IMR-90 (cell line): ENCODE data around the gene PYCARD. TPM values are rescaled to one million over a fixed set of nuclear protein-coding genes. Genes with fewer than 3 reads are reported as not detected.

ENCODE experiments used
- ATAC-seq: fragments of 200-7000 bp; cut with Tn5 transposase; 2 replicates; pipeline ENCODE4 v1.9.1; 2020; ENCODE audit warnings: low read depth, mild to moderate bottlenecking, moderate library complexity
- BruUV-seq: library from RNA; stranded (reverse); fragments of 400-500 nt; replicated peaks from 2 replicates; lab custom pipeline; 2021; lab: Mats Ljungman, UMichigan
- CTCF ChIA-PET: fragments of 300-600 bp; formaldehyde crosslinking; extraction: SDS; loops from one replicate; lab custom pipeline; 2021; ENCODE audit warnings: antibody characterized with exemption; lab: Yijun Ruan, JAX
- POLR2A ChIA-PET: fragments of 300-600 bp; sonication (Branson Sonifier 250); formaldehyde crosslinking; loops from one replicate; lab custom pipeline; 2022; ENCODE audit warnings: antibody characterized with exemption; ENCODE audit not compliant: unreplicated experiment; lab: Charles Lee
- DNase-seq: peaks from one replicate; pipeline ENCODE4 v3.0.0; 2013
- H2AFZ ChIP-seq: replicated peaks from 2 replicates; pipeline ENCODE3; 2013; ENCODE audit warnings: low read length, mild to moderate bottlenecking; ENCODE audit not compliant: poor library complexity
- H2AK5ac ChIP-seq: 2 replicates; pipeline ENCODE4 v1.6.1; 2013; ENCODE audit warnings: low read depth, low read length, inconsistent platforms
- H2AK9ac ChIP-seq: replicated peaks from 2 replicates; pipeline ENCODE3; 2013; ENCODE audit warnings: mild to moderate bottlenecking, low read depth, low read length, moderate library complexity; ENCODE audit not compliant: poor library complexity
- H2BK120ac ChIP-seq: 2 replicates; pipeline ENCODE4 v1.6.1; 2013; ENCODE audit warnings: low read depth, low read length, inconsistent platforms
- H2BK15ac ChIP-seq: 3 replicates; pipeline ENCODE4 v1.6.1; 2013; ENCODE audit warnings: low read depth, low read length, inconsistent platforms
- H2BK20ac ChIP-seq: 2 replicates; pipeline ENCODE4 v1.6.1; 2013; ENCODE audit warnings: low read depth, mild to moderate bottlenecking, inconsistent platforms, low read length, moderate library complexity
- H2BK5ac ChIP-seq: 2 replicates; pipeline ENCODE4 v1.6.1; 2013; ENCODE audit warnings: mild to moderate bottlenecking, low read depth, low read length, inconsistent platforms; ENCODE audit not compliant: poor library complexity, severe bottlenecking
- H3K14ac ChIP-seq: replicated peaks from 2 replicates; pipeline ENCODE4 v1.6.1; 2013; ENCODE audit warnings: low read depth, low read length, inconsistent platforms
- H3K18ac ChIP-seq: 2 replicates; pipeline ENCODE4 v1.6.1; 2013; ENCODE audit warnings: low read depth, low read length, control low read depth
- H3K23ac ChIP-seq: 2 replicates; pipeline ENCODE4 v1.6.1; 2013; ENCODE audit warnings: low read depth, low read length, inconsistent platforms
- H3K27ac ChIP-seq: 2 replicates; pipeline ENCODE4 v1.5.1; 2013; ENCODE audit warnings: mild to moderate bottlenecking, control low read depth, low read length; ENCODE audit not compliant: insufficient read depth
- H3K27me3 ChIP-seq: 2 replicates; pipeline ENCODE4 v1.6.1; 2013; ENCODE audit warnings: low read length; ENCODE audit not compliant: control insufficient read depth, insufficient read depth
- H3K36me3 ChIP-seq: 2 replicates; pipeline ENCODE4 v1.6.1; 2013; ENCODE audit warnings: low read length, mixed read lengths; ENCODE audit not compliant: control insufficient read depth, insufficient read depth
- H3K4ac ChIP-seq: 2 replicates; pipeline ENCODE4 v1.6.1; 2013; ENCODE audit warnings: low read depth, low read length, inconsistent platforms
- H3K4me1 ChIP-seq: 2 replicates; pipeline ENCODE4 v1.6.1; 2013; ENCODE audit warnings: low read length, mixed read lengths; ENCODE audit not compliant: control insufficient read depth, insufficient read depth
- H3K4me2 ChIP-seq: 2 replicates; pipeline ENCODE4 v1.6.1; 2013; ENCODE audit warnings: low read depth, mild to moderate bottlenecking, control low read depth, low read length, moderate library complexity
- H3K4me3 ChIP-seq: 2 replicates; pipeline ENCODE4 v1.5.1; 2013; ENCODE audit warnings: low read depth, mild to moderate bottlenecking, control low read depth, low read length, moderate library complexity; ENCODE audit not compliant: insufficient read depth
- H3K56ac ChIP-seq: 2 replicates; pipeline ENCODE4 v1.6.1; 2013; ENCODE audit warnings: low read length, inconsistent platforms; ENCODE audit not compliant: insufficient read depth; ENCODE audit errors: extremely low read depth
- H3K79me1 ChIP-seq, 2 experiments: 2 replicates each; pipeline ENCODE4 v1.6.1; 2013; ENCODE audit warnings: low read length in 2 of 2, inconsistent platforms in 1 of 2, low read depth in 1 of 2
- H3K9ac ChIP-seq: 2 replicates; pipeline ENCODE4 v1.6.1; 2013; ENCODE audit warnings: low read depth, low read length, control low read depth
- H3K9me1 ChIP-seq: 2 replicates; pipeline ENCODE4 v1.6.1; 2013; ENCODE audit warnings: low read length, inconsistent platforms; ENCODE audit not compliant: insufficient read depth
- H3K9me3 ChIP-seq: 2 replicates; pipeline ENCODE4 v1.6.1; 2013; ENCODE audit warnings: low read length; ENCODE audit not compliant: control insufficient read depth, insufficient read depth
- H4K20me1 ChIP-seq: 2 replicates; pipeline ENCODE4 v1.6.1; 2013; ENCODE audit warnings: low read length, inconsistent platforms; ENCODE audit not compliant: insufficient read depth
- H4K5ac ChIP-seq: 2 replicates; pipeline ENCODE4 v1.6.1; 2013; ENCODE audit warnings: mild to moderate bottlenecking, low read depth, low read length, control low read depth
- H4K8ac ChIP-seq, 2 experiments: 2 replicates each; pipeline ENCODE4 v1.6.1; 2013; ENCODE audit warnings: low read depth in 2 of 2, low read length in 2 of 2, control low read depth in 1 of 2, inconsistent platforms in 1 of 2
- H4K91ac ChIP-seq: 2 replicates; pipeline ENCODE4 v1.6.1; 2013; ENCODE audit warnings: low read depth, low read length, inconsistent platforms; ENCODE audit not compliant: insufficient read depth
- BHLHE40 ChIP-seq: fragments of 150-350 bp; IDR thresholded peaks from 2 replicates; pipeline ENCODE4 v1.6.1; 2016; ENCODE audit warnings: mild to moderate bottlenecking, low read depth, low read length
- CEBPB ChIP-seq: IDR thresholded peaks from 2 replicates; pipeline ENCODE4 v1.6.1; 2012; ENCODE audit warnings: low read depth, low read length, improper control_type of control experiment
- CHD1 ChIP-seq: IDR thresholded peaks from 2 replicates; pipeline ENCODE4 v1.6.1; 2012; ENCODE audit warnings: low read depth, low read length, improper control_type of control experiment
- FOS ChIP-seq: fragments of 150-350 bp; IDR thresholded peaks from 2 replicates; pipeline ENCODE4 v1.6.1; 2016; ENCODE audit warnings: low read depth, low read length
- MAFK ChIP-seq: IDR thresholded peaks from 2 replicates; pipeline ENCODE4 v1.6.1; 2012; ENCODE audit warnings: low read depth, low read length, improper control_type of control experiment
- MAZ ChIP-seq: IDR thresholded peaks from 2 replicates; pipeline ENCODE4 v1.6.1; 2012; ENCODE audit warnings: low read depth, mild to moderate bottlenecking, low read length, improper control_type of control experiment, moderate library complexity, borderline replicate concordance
- MXI1 ChIP-seq: IDR thresholded peaks from 2 replicates; pipeline ENCODE4 v1.6.1; 2012; ENCODE audit warnings: low read depth, mild to moderate bottlenecking, low read length, moderate library complexity, borderline replicate concordance
- NFE2L2 ChIP-seq: fragments of 150-350 bp; IDR thresholded peaks from 2 replicates; pipeline ENCODE4 v1.6.1; 2016; ENCODE audit warnings: low read depth, mild to moderate bottlenecking, low read length
- POLR2A ChIP-seq: IDR thresholded peaks from 2 replicates; pipeline ENCODE4 v1.6.1; 2012; ENCODE audit warnings: mild to moderate bottlenecking, low read depth, low read length
- RAD21 ChIP-seq: IDR thresholded peaks from 2 replicates; pipeline ENCODE4 v1.6.1; 2012; ENCODE audit warnings: low read length, improper control_type of control experiment
- RCOR1 ChIP-seq: IDR thresholded peaks from 2 replicates; pipeline ENCODE4 v1.6.1; 2012; ENCODE audit warnings: mild to moderate bottlenecking, low read length, improper control_type of control experiment; ENCODE audit not compliant: insufficient replicate concordance
- RFX5 ChIP-seq: IDR thresholded peaks from 2 replicates; pipeline ENCODE4 v1.8.0; 2012; ENCODE audit warnings: low read depth, mild to moderate bottlenecking, low read length, moderate library complexity
- SMC3 ChIP-seq: fragments of 150-350 bp; IDR thresholded peaks from 2 replicates; pipeline ENCODE4 v1.6.1; 2016; ENCODE audit warnings: low read depth, mild to moderate bottlenecking, antibody characterized with exemption, low read length, moderate library complexity
- WGBS, 2 experiments: methylation state at CpG; one replicate each; pipeline versions ENCODE4 v1.1.5 to v1.1.7; 2013; ENCODE audit warnings: missing lambda C conversion rate in 2 of 2; ENCODE audit not compliant: insufficient read length in 1 of 2; ENCODE audit errors: extremely low coverage in 2 of 2; 5-methylcytosine and 5-hydroxymethylcytosine counted together
- dilution Hi-C: fragments of 300-500 bp; cut with HindIII; formaldehyde crosslinking; loops from one replicate; pipeline ENCODE4 v1.14.3; 2018; ENCODE audit warnings: low sequenced_read_pairs; ENCODE audit not compliant: unreplicated experiment
- in situ Hi-C: fragments of 300-500 bp; cut with MboI; formaldehyde crosslinking; loops from 3 replicates; pipeline ENCODE4 v1.14.3; 2019; ENCODE audit warnings: low sequenced_read_pairs, inconsistent platforms, mixed read lengths
- intact Hi-C: fragments of 100-400 bp; cut with micrococcal nuclease; formaldehyde crosslinking; loops from 2 replicates; pipeline ENCODE4 v1.10.0; 2022
- polyA plus RNA-seq, 3 experiments: library from polyadenylated mRNA; depleted of rRNA; stranded (reverse); fragments of >200 nt; gene quantifications; 2 replicates each; pipeline ENCODE4 v1.2.3, GENCODE V29; 2012; ENCODE audit warnings: low replicate concordance in 1 of 3
- total RNA-seq: library from RNA; depleted of rRNA; stranded (reverse); fragments of >200 nt; gene quantifications from 2 replicates; pipeline ENCODE4 v1.2.3, GENCODE V29; 2012
- TF ChIP-seq, protein P1 (sequence below): fragments of 150-350 bp; IDR thresholded peaks from 2 replicates; pipeline ENCODE4 v1.6.1; 2017; ENCODE audit warnings: mild to moderate bottlenecking, antibody characterized with exemption, low read length, low read depth
- TF ChIP-seq, protein P2 (sequence below): conservative IDR thresholded peaks from 2 replicates; pipeline ENCODE4 v1.5.1; 2012; ENCODE audit warnings: mild to moderate bottlenecking, low read depth, low read length, improper control_type of control experiment
- TF ChIP-seq, protein P3 (sequence below): fragments of 150-350 bp; IDR thresholded peaks from 2 replicates; pipeline ENCODE4 v1.6.1; 2016; ENCODE audit warnings: low read depth, mild to moderate bottlenecking, low read length, moderate library complexity, borderline replicate concordance

The PYCARD gene
- total and polyA plus RNA-seq, 2 of the 4 experiments (the other 2 are of a cell fraction): 10.2 to 20.5 TPM

DNA sequence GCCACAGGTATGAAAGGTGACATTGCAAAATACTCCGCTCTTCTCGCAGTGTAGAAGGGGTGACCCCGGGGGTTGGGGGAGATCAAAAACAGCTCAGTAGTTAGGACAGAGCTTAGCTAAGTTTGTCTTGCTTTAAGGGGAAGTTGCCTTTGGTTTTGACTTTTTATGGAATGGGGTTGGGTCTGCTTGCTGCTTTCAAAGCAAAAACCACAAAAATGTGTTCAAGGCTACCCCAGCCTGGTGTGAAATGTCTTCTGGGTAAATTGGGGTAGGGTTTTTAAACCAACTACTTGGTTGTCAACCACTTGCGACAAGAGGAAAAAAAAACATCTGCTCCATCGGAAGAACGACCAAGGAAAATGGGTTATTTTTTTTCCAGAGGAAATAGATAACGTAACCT lies 16.4 kb downstream of the PYCARD start:
- Histone ChIP-seq H2BK120ac (no peak overlapping the region), H3K14ac (no peak overlapping the region), H3K9me3 (no peaks in the 10 kb centered on the region), H4K5ac (no peak overlapping the region), H3K18ac (no peak overlapping the region), H3K27me3 (no peaks in the 10 kb centered on the region), H3K36me3 (peaks cover 84% of the 10 kb centered on the region), H3K9ac (no peak overlapping the region), H2AK9ac (no peak overlapping the region), H3K4me2 (no peak overlapping the region), H3K9me1 (peaks cover 6% of the 10 kb centered on the region; the same call in 1 of the 2 replicates), H2BK15ac (no peak overlapping the region), H3K56ac (no peak overlapping the region), H2BK20ac (no peak overlapping the region), H2AFZ (no peak overlapping the region), H4K20me1 (peaks cover 94% of the 10 kb centered on the region), H3K4me1 (peaks cover 5% of the 10 kb centered on the region; the same call in 1 of the 2 replicates), H2AK5ac (no peak overlapping the region), H3K27ac (no peak overlapping the region), H2BK5ac (no peak overlapping the region), H3K23ac (no peak overlapping the region), H3K4ac (no peak overlapping the region), H4K91ac (no peak overlapping the region), H4K8ac (no peak overlapping the region), H3K79me1 (peaks cover 48 to 83% of the 10 kb centered on the region in 2 experiments), H3K4me3 (no peak overlapping the region)
- in situ Hi-C loops (no loop called here), dilution Hi-C loops (no loop called here), intact Hi-C loops (loop anchor here (10.0 kb wide), 1 partner anchor 689 kb away; the partner anchor contains the start of gene ZNF267)
- ATAC-seq (no peak), DNase-seq (no peak)
- 90% methylated on average over 2 of the region's 7 CpGs; no CpG with 5 or more reads in 1 of the 2 experiments for WGBS, 2 experiments
- TF ChIP-seq RFX5 (no peak), BHLHE40 (no peak), MXI1 (no peak), CHD1 (no peak), RCOR1 (no peak), RAD21 (no peak), SMC3 (no peak), CEBPB (no peak), MAZ (no peak), NFE2L2 (no peak), FOS (no peak), POLR2A (no peak), MAFK (no peak)
- TF ChIP-seq, protein P1, sequence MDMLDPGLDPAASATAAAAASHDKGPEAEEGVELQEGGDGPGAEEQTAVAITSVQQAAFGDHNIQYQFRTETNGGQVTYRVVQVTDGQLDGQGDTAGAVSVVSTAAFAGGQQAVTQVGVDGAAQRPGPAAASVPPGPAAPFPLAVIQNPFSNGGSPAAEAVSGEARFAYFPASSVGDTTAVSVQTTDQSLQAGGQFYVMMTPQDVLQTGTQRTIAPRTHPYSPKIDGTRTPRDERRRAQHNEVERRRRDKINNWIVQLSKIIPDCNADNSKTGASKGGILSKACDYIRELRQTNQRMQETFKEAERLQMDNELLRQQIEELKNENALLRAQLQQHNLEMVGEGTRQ: no peak
- TF ChIP-seq, protein P2, sequence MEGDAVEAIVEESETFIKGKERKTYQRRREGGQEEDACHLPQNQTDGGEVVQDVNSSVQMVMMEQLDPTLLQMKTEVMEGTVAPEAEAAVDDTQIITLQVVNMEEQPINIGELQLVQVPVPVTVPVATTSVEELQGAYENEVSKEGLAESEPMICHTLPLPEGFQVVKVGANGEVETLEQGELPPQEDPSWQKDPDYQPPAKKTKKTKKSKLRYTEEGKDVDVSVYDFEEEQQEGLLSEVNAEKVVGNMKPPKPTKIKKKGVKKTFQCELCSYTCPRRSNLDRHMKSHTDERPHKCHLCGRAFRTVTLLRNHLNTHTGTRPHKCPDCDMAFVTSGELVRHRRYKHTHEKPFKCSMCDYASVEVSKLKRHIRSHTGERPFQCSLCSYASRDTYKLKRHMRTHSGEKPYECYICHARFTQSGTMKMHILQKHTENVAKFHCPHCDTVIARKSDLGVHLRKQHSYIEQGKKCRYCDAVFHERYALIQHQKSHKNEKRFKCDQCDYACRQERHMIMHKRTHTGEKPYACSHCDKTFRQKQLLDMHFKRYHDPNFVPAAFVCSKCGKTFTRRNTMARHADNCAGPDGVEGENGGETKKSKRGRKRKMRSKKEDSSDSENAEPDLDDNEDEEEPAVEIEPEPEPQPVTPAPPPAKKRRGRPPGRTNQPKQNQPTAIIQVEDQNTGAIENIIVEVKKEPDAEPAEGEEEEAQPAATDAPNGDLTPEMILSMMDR: no peak
- TF ChIP-seq, protein P3, sequence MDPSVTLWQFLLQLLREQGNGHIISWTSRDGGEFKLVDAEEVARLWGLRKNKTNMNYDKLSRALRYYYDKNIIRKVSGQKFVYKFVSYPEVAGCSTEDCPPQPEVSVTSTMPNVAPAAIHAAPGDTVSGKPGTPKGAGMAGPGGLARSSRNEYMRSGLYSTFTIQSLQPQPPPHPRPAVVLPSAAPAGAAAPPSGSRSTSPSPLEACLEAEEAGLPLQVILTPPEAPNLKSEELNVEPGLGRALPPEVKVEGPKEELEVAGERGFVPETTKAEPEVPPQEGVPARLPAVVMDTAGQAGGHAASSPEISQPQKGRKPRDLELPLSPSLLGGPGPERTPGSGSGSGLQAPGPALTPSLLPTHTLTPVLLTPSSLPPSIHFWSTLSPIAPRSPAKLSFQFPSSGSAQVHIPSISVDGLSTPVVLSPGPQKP: no peak
- ChIA-PET POLR2A (no interaction called here), CTCF (no interaction called here)
- no TSS peak for BruUV-seq
